Measurements from ENCODE around the gene CCT8L2.
"Not testable (repeated sequence)": the region's sequence is repeated elsewhere in the genome, so short reads cannot be mapped to it uniquely, and the experiment has no call there.

Gene CCT8L2

DNA sequence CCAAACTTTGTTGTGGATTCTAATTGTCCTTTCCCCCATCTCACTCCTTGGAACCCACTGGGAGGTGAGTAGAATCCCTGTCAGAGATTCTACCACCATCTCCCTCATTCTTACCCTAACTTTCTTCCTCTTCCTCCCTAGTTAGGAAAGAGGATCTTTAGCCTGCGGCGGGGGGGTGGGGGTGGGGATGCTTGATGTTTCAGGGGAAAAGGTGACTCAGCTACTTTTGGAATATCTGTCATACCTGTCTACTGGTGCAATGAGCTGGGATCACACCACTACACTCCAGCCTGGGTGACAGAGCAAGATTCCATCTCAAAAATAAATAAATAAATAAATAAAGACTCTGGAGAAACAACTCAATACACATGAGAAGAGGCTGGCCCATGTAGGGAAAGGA lies 6.4 kb downstream of the CCT8L2 start:
- H3K14ac ChIP-seq (ENCODE audit: low read length): no peak overlapping the region
- no peak overlapping the region for H4K91ac ChIP-seq (ENCODE audit: low read depth, low read length)
- H3K4me3 ChIP-seq (ENCODE audit: low read depth, low read length): no peak overlapping the region
- H3K23ac ChIP-seq (ENCODE audit: low read length): no peak overlapping the region
- no peaks in the 10 kb centered on the region for H3K79me2 ChIP-seq (ENCODE audit: control insufficient read depth, insufficient read depth, low read length, poor library complexity)
- H4K12ac ChIP-seq (ENCODE audit: low read depth, low read length): no peak overlapping the region
- no peak overlapping the region for H3K9ac ChIP-seq (ENCODE audit: low read length)
- H4K8ac ChIP-seq (ENCODE audit: low read depth, low read length): no peak overlapping the region
- H3K79me1 ChIP-seq (ENCODE audit: low read length): no peaks in the 10 kb centered on the region
- no peaks in the 10 kb centered on the region for H3K4me1 ChIP-seq (ENCODE audit: control insufficient read depth in 1 of 2, insufficient read depth in 2 of 2, low read length in 2 of 2)
- H2AFZ ChIP-seq (ENCODE audit: insufficient read depth, low read length, poor library complexity): no peak overlapping the region
- no CpG with 5 or more reads among the region's 2 CpGs for WGBS (ENCODE audit: extremely low coverage, insufficient coverage, insufficient read length)
- no peak overlapping the region for H2BK12ac ChIP-seq (ENCODE audit: low read length)
- H2AK5ac ChIP-seq (ENCODE audit: low read length): no peak overlapping the region
- no peak overlapping the region for H3K4me2 ChIP-seq (ENCODE audit: low read length)
- no peak overlapping the region for H3K4ac ChIP-seq (ENCODE audit: low read depth, low read length)
- H3K18ac ChIP-seq (ENCODE audit: low read length): no peak overlapping the region
- no peaks in the 10 kb centered on the region for H3K27me3 ChIP-seq (ENCODE audit: insufficient read depth, low read length)
- peak; percentile 59 to 76 for DNase-seq
- H2BK120ac ChIP-seq (ENCODE audit: insufficient read depth, low read length, poor library complexity): no peak overlapping the region
- H3K36me3 ChIP-seq (ENCODE audit: control insufficient read depth in 1 of 2, insufficient read depth in 2 of 2, low read length in 2 of 2): no peaks in the 10 kb centered on the region
- no peak overlapping the region for H3K27ac ChIP-seq (ENCODE audit: low read depth, low read length)
- peaks cover 14% of the 10 kb centered on the region for H3K9me3 ChIP-seq (ENCODE audit: insufficient read depth, low read depth, low read length)
- no peak overlapping the region for H2BK5ac ChIP-seq (ENCODE audit: low read depth, low read length, poor library complexity)

DNA sequence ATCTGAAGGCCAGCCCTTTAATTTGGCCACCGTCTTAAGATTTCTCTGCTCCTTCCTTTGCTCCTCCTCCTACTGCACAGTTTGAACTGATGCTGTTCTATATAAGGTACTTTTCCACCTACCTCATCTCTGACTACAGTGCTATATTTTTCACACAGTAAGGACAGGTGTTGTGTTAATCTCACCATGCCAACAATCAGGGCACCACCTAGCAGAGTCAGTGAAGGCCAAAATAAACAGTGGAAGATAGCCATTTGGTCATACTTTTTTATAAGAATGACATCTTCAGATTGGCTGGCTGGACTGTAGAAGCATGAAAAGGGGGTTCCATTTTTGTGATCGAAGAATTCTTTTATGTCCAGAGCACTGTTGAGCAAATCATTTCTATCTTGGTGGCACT lies 11.7 kb downstream of the CCT8L2 start:
- not testable (repeated sequence) for H2AK5ac ChIP-seq (ENCODE audit: low read length); DNase-seq; H3K23ac ChIP-seq (ENCODE audit: low read length); H4K8ac ChIP-seq (ENCODE audit: low read depth, low read length); H2BK12ac ChIP-seq (ENCODE audit: low read length); H4K12ac ChIP-seq (ENCODE audit: low read depth, low read length); H2AFZ ChIP-seq (ENCODE audit: insufficient read depth, low read length, poor library complexity); H3K4ac ChIP-seq (ENCODE audit: low read depth, low read length); H3K27ac ChIP-seq (ENCODE audit: low read depth, low read length); H3K27me3 ChIP-seq (ENCODE audit: insufficient read depth, low read length); H2BK5ac ChIP-seq (ENCODE audit: low read depth, low read length, poor library complexity); H3K4me2 ChIP-seq (ENCODE audit: low read length); H3K79me2 ChIP-seq (ENCODE audit: control insufficient read depth, insufficient read depth, low read length, poor library complexity); H3K18ac ChIP-seq (ENCODE audit: low read length); H3K79me1 ChIP-seq (ENCODE audit: low read length); H3K4me3 ChIP-seq (ENCODE audit: low read depth, low read length); H3K9me3 ChIP-seq (ENCODE audit: insufficient read depth, low read depth, low read length); H3K14ac ChIP-seq (ENCODE audit: low read length); H4K91ac ChIP-seq (ENCODE audit: low read depth, low read length); H3K9ac ChIP-seq (ENCODE audit: low read length); H2BK120ac ChIP-seq (ENCODE audit: insufficient read depth, low read length, poor library complexity); H3K36me3 ChIP-seq (ENCODE audit: control insufficient read depth in 1 of 2, insufficient read depth in 2 of 2, low read length in 2 of 2); H3K4me1 ChIP-seq (ENCODE audit: control insufficient read depth in 1 of 2, insufficient read depth in 2 of 2, low read length in 2 of 2)
- WGBS (ENCODE audit: extremely low coverage, insufficient coverage, insufficient read length): no CpG with 5 or more reads among the region's 2 CpGs

DNA sequence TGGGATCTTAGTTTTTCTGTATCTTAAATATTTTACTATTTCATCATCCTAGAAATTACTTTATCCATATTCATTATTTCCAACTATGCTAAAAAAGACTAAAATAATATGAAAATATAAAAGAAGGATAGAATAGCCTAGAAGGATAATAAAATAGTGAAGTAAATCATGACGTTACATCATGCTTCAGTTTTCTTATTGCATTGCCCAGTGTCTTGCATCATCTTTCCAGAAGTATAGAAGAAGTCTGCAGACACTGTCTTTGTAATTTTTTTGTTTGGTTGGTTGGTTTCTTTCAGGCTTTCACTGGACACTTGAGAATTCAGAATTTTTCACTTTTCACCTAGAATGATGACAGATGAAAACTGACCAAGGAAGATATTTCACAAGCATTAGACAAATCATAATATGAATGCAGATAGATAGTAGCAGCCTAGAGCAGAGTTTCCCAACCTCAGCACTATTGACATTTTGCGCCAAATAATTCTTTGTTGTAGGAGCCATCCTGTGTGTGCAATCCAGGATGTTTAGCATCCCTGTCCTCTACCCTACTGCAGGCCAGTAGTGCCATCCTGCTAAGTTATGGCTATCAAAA lies 23.3 kb downstream of the CCT8L2 start:
- H3K79me1 ChIP-seq (ENCODE audit: low read length); H4K12ac ChIP-seq (ENCODE audit: low read depth, low read length); H2AFZ ChIP-seq (ENCODE audit: insufficient read depth, low read length, poor library complexity); H3K14ac ChIP-seq (ENCODE audit: low read length); H3K27me3 ChIP-seq (ENCODE audit: insufficient read depth, low read length); H3K79me2 ChIP-seq (ENCODE audit: control insufficient read depth, insufficient read depth, low read length, poor library complexity); H3K4me1 ChIP-seq (ENCODE audit: control insufficient read depth in 1 of 2, insufficient read depth in 2 of 2, low read length in 2 of 2); H3K4me2 ChIP-seq (ENCODE audit: low read length); H2BK120ac ChIP-seq (ENCODE audit: insufficient read depth, low read length, poor library complexity); H2AK5ac ChIP-seq (ENCODE audit: low read length); H2BK5ac ChIP-seq (ENCODE audit: low read depth, low read length, poor library complexity); H3K4me3 ChIP-seq (ENCODE audit: low read depth, low read length); H3K36me3 ChIP-seq (ENCODE audit: control insufficient read depth in 1 of 2, insufficient read depth in 2 of 2, low read length in 2 of 2); H3K4ac ChIP-seq (ENCODE audit: low read depth, low read length); H4K8ac ChIP-seq (ENCODE audit: low read depth, low read length); H3K27ac ChIP-seq (ENCODE audit: low read depth, low read length); H3K18ac ChIP-seq (ENCODE audit: low read length); H3K9ac ChIP-seq (ENCODE audit: low read length); H3K23ac ChIP-seq (ENCODE audit: low read length); H2BK12ac ChIP-seq (ENCODE audit: low read length); H4K91ac ChIP-seq (ENCODE audit: low read depth, low read length): not testable (repeated sequence)
- DNase-seq: peak in 1 of 2 donors; percentile 54
- H3K9me3 ChIP-seq (ENCODE audit: insufficient read depth, low read depth, low read length): peaks cover 34% of the 10 kb centered on the region
- no CpG with 5 or more reads among the region's 2 CpGs for WGBS (ENCODE audit: extremely low coverage, insufficient coverage, insufficient read length)

DNA sequence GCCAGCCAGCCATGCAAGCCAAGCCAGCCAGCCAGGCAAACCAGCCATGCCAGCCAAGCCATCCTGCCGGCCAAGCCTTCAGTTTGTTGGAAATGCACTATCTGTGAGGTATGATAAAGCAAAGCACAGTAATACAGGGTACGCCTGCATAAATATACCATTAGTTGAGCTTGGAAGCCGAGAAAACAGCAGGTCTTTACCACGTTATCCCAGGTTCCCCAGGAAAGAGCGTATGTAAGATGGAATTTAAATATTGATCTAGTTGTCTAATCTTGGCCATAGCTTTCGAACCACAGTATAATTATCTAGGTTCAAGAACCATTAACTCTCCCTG lies 24.2 kb downstream of the CCT8L2 start:
- WGBS (ENCODE audit: extremely low coverage, insufficient coverage, insufficient read length): no CpG with 5 or more reads among the region's 6 CpGs

More for the DNA sequence above, 24.2 kb downstream of the CCT8L2 start:
- H3K79me1 ChIP-seq (ENCODE audit: low read length): no peaks in the 10 kb centered on the region
- no peak overlapping the region for H2BK12ac ChIP-seq (ENCODE audit: low read length)
- H3K4me1 ChIP-seq (ENCODE audit: control insufficient read depth in 1 of 2, insufficient read depth in 2 of 2, low read length in 2 of 2): no peaks in the 10 kb centered on the region
- H3K18ac ChIP-seq (ENCODE audit: low read length): no peak overlapping the region
- H3K4ac ChIP-seq (ENCODE audit: low read depth, low read length): no peak overlapping the region
- no peak overlapping the region for H3K4me2 ChIP-seq (ENCODE audit: low read length)
- no peak overlapping the region for H2BK120ac ChIP-seq (ENCODE audit: insufficient read depth, low read length, poor library complexity)
- no peaks in the 10 kb centered on the region for H3K79me2 ChIP-seq (ENCODE audit: control insufficient read depth, insufficient read depth, low read length, poor library complexity)
- no peak overlapping the region for H4K91ac ChIP-seq (ENCODE audit: low read depth, low read length)
- no peak overlapping the region for H4K12ac ChIP-seq (ENCODE audit: low read depth, low read length)
- no peaks in the 10 kb centered on the region for H3K36me3 ChIP-seq (ENCODE audit: control insufficient read depth in 1 of 2, insufficient read depth in 2 of 2, low read length in 2 of 2)
- no peaks in the 10 kb centered on the region for H3K27me3 ChIP-seq (ENCODE audit: insufficient read depth, low read length)
- no peak overlapping the region for H3K9ac ChIP-seq (ENCODE audit: low read length)
- H3K14ac ChIP-seq (ENCODE audit: low read length): no peak overlapping the region
- no peak overlapping the region for H3K27ac ChIP-seq (ENCODE audit: low read depth, low read length)
- H2BK5ac ChIP-seq (ENCODE audit: low read depth, low read length, poor library complexity): no peak overlapping the region
- no peak overlapping the region for H2AK5ac ChIP-seq (ENCODE audit: low read length)
- peaks cover 43% of the 10 kb centered on the region for H3K9me3 ChIP-seq (ENCODE audit: insufficient read depth, low read depth, low read length)
- DNase-seq: no peak
- H3K4me3 ChIP-seq (ENCODE audit: low read depth, low read length): no peak overlapping the region
- H4K8ac ChIP-seq (ENCODE audit: low read depth, low read length): no peak overlapping the region
- H2AFZ ChIP-seq (ENCODE audit: insufficient read depth, low read length, poor library complexity): no peak overlapping the region
- no peak overlapping the region for H3K23ac ChIP-seq (ENCODE audit: low read length)
